NCI-H510A (cell line): ENCODE data around the gene BGN.

ENCODE experiments used
- DNase-seq: peaks from one replicate; lab custom pipeline; 2025; lab: John Stamatoyannopoulos, UW

BGN gene

DNA sequence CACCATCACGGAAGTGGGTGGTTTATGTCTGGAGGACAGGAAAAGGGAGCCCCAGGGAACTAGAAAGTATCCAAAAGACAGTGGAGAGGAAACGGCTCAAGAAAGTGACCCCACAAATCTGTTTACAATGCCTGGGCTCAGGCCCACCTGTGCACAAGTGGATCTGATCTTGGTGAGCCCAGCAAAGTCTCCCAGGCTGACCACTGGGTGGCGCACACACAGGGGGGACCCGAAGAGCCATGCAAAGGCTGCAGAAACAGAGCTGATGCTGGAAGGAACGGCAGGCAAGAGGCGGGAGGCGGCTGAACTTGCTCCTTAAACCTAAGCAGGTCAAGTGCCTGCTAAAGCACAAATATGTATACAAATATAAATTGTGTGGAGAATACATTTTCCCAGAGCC, 34.0 kb upstream of the BGN start:
- no peak for DNase-seq

DNA sequence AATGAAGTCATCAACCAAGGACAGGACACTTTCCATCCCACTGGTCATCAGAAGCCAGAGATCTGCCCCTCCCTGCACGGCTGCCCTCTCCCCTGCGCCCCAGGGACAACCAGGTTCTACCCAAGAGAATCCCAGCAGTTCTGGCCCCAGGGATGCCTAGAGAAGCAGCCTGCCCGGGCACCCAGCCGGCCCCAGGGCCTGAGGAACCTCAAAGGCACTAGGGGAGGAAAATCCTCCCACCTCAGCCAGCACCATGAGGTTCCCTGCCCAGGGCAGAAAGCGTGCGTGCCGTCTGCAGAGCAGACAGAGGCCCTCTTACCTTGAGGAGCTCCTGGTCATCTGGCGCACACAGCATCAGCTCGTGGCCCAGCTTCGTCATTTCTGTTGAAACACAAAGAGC, 32.5 kb upstream of the BGN start:
- DNase-seq, result no peak

- DNase-seq, result no peak
These were observed 31.7 kb upstream of the BGN start for GRCh38 chrX:153463031-153463430.

GRCh38 chrX:153463556-153463955, 31.2 kb upstream of the BGN start:
- DNase-seq, result no peak

DNA sequence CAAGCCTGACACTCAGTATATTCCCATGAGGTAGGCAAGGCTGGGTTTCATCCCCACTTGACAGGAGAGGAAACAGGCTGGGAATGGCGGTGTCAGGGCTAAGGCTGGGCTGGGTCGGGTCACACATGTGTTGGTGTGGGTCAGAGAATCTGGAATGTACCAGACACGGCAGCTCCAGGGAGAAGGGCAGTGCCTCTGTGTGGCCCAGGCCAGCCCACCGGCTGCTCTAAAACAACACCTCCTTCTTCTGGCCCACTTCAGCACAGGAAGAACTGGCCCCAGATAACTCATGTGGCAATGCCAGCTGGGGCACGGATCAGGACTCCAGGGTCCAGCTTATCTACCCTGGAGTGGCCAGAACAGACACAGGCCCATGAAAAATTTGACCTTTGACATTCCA, 30.7 kb upstream of the BGN start:
- no peak for DNase-seq

DNA sequence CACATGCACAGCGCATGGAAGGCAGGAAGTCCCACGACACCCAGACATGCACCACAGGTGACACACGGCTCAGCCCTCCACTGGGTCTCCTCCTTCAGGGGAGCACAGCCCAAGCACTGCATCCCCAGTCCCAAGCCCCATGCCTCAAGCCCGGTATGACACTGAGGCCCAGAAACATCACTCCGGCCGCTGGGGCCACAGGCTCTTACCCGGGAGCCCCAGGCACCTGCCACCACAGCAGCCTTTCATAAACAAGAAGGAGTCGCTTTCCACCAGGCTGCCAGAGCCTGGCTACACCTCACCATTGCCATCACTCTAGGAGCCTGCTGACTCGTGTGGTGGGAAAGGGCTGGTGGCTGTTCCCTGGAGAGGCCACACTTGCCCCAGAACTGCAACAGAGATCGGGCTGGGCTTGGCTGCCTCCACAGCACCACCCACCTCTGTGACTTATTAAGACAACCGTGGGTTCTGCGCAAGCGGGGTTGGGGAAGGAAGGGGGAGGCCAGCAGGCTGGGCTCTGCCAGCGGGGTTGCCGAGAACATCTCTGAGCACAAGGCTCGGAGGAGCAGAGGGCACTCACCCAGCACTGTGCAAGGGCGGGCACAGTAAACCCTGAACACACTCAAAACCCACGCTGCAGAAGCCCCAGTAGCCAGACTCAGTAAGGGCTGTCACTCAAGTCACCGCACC, 28.9 kb upstream of the BGN start:
- no peak for DNase-seq

DNA sequence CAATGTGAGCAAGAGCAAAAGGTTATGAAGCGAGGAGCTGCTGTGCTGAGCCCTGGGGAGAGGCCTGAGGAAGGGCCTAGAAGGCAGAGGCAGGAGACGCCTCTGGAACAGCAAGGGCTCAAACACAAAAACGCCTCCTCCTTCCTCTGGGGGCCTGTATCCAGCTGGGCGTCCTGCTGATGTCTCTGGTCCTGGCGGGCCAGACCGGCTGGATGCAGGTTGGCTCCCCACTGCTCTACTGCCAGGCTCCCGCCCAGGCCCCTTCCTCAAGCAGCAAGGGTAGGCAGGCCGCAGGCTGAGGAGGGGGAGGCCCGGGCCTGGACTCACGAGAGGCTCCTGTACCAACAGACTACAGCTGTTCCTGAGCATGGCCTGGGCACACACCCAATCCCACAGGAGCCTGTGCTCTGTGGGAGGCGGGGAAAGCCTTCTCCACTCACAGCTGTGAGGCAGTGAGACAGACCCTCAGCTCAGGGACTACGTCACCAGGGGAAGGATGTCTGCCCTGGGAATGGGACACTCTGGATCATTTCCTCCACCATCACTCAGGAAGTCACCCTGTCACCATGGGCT, 26.7 kb upstream of the BGN start:
- DNase-seq, result no peak

DNA sequence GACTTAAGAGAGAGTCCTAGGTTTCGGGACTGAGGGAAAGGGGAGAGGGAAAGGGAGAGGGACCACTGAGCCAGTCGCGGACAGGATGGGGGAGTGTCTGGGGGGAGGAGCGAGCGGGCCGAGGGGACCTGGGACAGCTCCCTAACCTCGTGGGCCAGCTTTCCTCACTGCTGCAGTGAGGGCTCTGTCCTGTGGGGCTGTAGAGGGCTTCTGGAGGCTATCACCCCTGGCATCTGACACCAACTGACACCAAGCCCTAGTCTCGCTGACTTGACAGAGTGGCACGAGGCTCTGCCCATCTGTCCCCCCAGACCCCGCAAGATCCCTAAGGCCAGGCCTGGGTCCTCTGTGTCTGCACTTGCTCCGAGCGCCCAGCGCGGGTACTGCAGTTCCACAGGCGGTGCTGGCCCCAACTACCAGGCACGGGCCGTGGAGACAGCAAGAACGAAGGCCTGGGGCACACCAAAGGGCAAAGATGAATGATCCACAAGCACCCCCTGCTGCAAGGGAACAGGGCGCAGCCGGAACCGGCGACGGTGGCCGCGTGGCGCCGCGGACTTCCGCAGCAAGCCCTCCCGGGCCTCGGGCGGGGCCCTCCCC, 24.9 kb upstream of the BGN start:
- DNase-seq, result peak; percentile 7

DNA sequence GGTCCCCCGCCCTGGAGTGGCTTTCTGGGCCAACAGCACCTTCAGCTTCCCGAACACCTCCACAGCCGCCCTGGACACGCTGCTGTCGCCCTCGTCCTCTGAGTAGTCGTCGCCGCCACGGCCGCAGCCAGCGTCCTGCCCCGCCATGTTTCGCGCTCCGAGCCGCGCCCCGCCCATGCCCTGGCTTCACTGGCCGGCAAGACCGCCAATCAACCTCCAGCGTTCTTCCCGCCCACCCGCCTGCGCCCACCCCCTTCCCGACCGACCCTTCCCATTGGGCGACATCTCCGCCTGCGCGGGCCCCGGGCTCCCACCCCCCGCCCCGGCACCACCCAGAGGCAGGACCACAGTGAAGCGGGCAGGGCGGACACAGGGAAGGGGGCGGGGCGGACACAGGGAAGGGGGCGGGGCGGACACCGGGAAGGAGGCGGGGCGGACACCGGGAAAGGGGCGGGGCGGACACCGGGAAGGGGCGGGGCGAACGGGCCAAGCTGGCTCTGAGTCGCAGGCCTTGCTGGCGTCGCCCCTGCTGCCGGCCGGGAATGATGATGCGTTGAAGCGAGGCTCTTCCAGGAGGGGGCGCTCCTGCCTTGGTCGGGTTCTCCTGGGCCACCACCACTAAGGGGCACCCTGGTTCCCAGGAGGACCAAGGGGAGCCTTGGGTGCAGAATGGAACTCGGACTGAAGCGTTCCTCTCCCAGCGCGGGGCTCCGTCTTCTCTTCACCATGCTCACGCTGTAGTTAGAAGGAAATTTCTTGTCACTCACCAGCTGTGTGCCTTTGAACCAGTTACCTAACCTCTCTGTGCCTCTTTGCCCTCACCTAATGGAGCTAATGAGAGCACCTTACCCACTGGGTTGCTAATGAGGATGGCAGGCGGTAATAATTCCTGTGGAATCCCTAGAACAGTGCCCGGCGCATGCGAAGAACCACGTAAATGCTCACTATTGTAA, 24.1 kb upstream of the BGN start, which contains the start of gene HAUS7:
HAUS7 (minus strand) TSS at position 166 of the 953 bp plus-strand sequence; CDS start at position 147, 19 bp downstream.
- DNase-seq, result peak; percentile 58

GRCh38 chrX:153471663-153472280, 23.0 kb upstream of the BGN start:
- DNase-seq, result no peak

DNA sequence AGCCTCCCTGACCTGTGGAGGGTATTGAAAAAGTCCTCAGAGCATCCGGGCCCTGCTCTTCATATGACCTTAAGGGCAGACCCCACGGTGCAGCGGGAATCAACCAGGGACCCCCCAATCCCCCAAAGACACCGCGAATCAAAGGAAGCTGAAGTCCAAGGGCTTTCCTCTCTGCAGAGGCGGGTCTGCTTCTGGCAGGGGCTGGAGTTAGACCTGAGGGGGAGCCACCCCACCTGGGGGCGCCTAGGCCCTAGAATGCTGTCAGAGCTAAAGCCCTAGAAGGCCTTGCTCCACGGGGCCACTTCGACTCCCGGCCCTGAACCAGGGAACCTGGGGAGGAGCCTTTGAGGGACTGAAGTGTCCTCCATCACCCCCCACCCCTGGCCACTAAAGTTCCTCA, 21.7 kb upstream of the BGN start:
- DNase-seq, result no peak

DNA sequence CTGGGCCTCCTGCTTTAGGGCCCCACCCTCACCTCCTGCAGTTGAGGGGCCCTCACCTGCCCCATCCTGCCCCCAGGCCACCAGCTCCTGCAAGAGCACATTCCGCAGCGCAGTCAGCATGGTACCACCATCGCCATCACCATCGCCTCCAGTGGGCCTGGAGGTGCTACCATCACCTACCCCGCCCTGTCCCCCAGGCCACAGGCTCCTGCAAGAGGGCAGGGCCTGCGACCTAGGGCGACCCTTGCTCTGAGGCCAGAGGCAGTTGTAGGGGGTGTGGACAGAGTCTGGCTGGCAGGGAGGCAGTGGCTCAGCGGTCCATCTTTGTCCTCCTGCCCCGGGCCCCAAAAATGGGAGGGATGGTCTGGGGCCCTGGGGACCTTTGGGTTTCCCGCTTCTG, 20.5 kb upstream of the BGN start:
- DNase-seq, result no peak

- DNase-seq, result no peak
These were observed 20.1 kb upstream of the BGN start for GRCh38 chrX:153474718-153475117.

DNA sequence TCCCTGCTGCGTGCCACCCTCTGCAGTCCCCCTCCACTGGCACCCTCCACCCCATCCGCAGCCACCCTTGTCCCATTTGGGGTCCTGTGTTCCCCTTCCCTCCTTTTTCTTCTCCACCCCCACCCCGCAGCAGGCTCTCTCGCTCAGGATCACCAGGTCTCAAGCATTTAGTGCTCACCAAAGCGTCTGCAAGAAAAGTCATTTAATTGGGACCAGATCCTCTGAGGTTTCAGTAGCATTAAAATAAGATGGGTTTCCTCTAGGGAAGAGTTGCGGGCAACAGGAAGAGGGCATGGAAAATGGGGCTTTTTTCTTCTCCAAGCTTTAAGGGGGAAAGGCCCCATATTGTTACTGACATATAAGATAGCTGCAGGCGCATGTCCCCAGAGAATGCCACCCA, 19.5 kb upstream of the BGN start:
- no peak for DNase-seq

DNA sequence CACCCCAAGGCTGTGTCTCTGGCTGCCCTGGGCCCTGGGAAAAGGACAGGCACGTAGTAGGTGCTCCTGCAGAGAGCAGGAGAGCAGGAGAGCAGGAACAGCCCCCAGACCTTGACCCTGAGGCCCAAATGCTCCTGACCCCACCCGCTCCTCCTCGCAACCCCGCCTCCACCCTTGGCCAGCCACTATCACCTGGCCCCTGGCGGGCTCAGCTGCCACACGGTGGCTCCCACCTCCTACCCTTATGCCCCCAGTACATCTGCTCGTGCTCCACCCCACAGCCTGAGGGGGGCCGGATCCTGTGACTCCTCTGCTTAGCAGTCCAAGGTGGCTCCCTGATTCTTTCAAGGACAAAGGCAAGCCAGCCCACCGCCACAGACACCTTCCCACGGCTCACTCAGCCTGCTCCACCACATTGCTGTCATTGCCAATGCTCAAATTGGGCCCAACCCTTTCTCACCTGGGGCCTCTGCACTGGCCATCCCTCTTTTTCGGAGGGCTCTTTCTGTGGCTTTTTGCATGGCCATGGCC, 19.0 kb upstream of the BGN start:
- DNase-seq, result no peak

DNA sequence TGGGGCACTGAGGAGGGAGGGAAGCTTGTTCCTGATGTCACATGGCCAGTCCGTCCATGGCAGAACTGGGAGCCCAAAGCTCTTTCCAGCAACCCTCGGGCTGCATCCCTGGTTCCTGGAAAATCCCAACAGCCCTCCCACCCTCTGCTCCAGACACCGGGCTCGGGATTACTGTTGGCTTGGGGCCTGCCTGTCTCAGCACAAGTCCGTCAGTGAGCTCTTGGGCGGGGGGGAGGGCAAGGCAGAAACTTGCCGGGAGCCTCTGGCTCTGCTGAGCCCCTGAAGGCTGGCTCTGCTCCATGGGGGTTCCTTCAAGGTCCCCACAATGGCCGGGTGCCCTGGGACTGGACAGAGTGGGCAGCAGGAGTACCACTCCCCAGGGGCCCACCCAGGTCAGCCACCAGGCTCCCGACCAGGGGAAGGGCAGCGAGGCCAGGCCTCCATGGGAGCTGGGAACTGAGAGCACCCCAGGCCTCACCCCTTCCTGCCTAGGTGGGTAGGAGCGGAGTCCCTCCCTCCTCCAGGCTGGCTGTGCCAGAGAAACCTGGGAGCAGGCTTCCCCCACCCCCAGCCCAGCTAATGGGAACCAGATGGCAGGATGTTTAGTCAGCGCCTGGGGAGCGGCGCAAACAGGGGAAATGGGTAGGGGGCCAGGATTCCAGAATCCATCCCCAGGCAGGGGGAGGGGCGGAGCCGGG, 18.0 kb upstream of the BGN start:
- DNase-seq, result no peak

- no peak for DNase-seq
These were observed 17.4 kb upstream of the BGN start for GRCh38 chrX:153477364-153477857.

- DNase-seq, result no peak
These were observed 16.9 kb upstream of the BGN start for GRCh38 chrX:153477901-153478300.

DNA sequence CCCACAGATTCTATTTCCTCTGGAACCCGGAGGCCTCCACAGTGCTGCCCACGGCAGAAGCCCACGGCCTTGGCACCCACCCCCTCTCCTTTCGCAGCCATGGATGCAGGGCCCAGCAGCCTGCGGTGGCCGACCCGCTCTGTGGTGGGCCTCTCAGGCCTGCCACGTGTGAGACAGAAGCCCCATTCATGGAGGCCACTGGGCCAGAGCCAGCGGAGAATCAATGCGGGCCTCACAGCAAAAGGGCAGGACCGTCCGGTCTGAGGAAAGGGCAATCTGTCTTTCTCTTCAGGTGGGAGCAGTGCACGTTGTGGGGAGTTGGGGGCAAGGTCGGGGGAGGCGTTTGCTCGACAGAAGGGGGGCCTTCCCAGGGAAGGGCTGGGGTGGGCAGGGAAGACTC, 16.0 kb upstream of the BGN start:
- DNase-seq, result no peak

DNA sequence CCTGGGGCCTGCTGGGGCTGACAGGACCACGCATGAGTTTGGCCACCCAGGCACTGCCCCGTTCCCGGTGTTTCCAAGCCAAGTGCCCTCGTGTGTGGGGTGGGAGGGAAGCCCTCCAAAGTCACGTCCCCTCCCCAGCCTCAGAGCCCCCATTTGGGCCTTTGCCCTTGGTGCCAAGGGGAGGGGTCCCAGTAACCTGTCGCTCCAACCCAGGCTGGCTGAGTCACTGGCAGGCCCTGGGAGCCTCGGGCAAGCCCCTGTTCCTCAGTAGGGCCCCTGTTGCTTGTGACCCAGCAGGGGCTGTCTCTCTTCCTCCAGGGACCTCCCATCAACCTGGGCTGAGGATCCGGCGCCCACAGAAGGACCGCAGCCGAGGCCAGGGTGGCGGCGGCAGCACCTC, 13.7 kb upstream of the BGN start:
- DNase-seq, result no peak
